Glutamatergic neuron (in vitro differentiated cells): Measurements from ENCODE around the gene CARD19. TPM values are rescaled to one million over a fixed set of nuclear protein-coding genes. Genes with fewer than 3 reads are reported as not detected.

ENCODE experiments used
- DNase-seq: peaks from one replicate; pipeline ENCODE4 v3.0.0; 2022
- H3K27ac Mint-ChIP-seq: one replicate; pipeline ENCODE4 v1.8.0; 2020; ENCODE audit warnings: mild to moderate bottlenecking, mixed read lengths, inconsistent platforms; ENCODE audit not compliant: unreplicated experiment
- H3K27me3 Mint-ChIP-seq: one replicate; pipeline ENCODE4 v1.8.0; 2020; ENCODE audit warnings: mild to moderate bottlenecking, moderate library complexity, mixed read lengths, inconsistent platforms; ENCODE audit not compliant: unreplicated experiment
- H3K36me3 Mint-ChIP-seq: one replicate; pipeline ENCODE4 v1.8.0; 2020; ENCODE audit warnings: mild to moderate bottlenecking, mixed read lengths, inconsistent platforms; ENCODE audit not compliant: unreplicated experiment
- H3K4me1 Mint-ChIP-seq: one replicate; pipeline ENCODE4 v1.8.0; 2020; ENCODE audit warnings: mild to moderate bottlenecking, low read depth, mixed read lengths, inconsistent platforms; ENCODE audit not compliant: unreplicated experiment
- H3K4me3 Mint-ChIP-seq: one replicate; pipeline ENCODE4 v1.8.0; 2020; ENCODE audit warnings: mild to moderate bottlenecking, mixed read lengths, inconsistent platforms; ENCODE audit not compliant: unreplicated experiment
- H3K9me3 Mint-ChIP-seq: one replicate; pipeline ENCODE4 v1.8.0; 2020; ENCODE audit warnings: mild to moderate bottlenecking, moderate library complexity, mixed read lengths, inconsistent platforms; ENCODE audit not compliant: unreplicated experiment
- CTCF ChIP-seq: fragments of 200-600 bp; sonication (generic); IDR thresholded peaks from one replicate; pipeline ENCODE4 v1.5.0; 2021; ENCODE audit not compliant: partially characterized antibody, unreplicated experiment
- total RNA-seq: library from RNA; stranded (reverse); fragmentation: NEBNext Ultra II Directional; extraction: Animal tissue kit (Norgen Biotek cat#: 25700); gene quantifications from one replicate; pipeline ENCODE4 v1.2.1, GENCODE V29; 2021; ENCODE audit not compliant: unreplicated experiment

The CARD19 gene
- total RNA-seq, 1 donor from 2014 or later = 55.8 TPM

- H3K4me1 Mint-ChIP-seq = peaks cover 3% of the 10 kb centered on the region
- H3K27me3 Mint-ChIP-seq = peaks cover 3% of the 10 kb centered on the region
- peaks cover 20% of the 10 kb centered on the region for H3K36me3 Mint-ChIP-seq
- DNase-seq = no peak
- no peak for TF ChIP-seq CTCF
- H3K4me3 Mint-ChIP-seq = no peak overlapping the region
- H3K9me3 Mint-ChIP-seq = peaks cover 2% of the 10 kb centered on the region
- no peak overlapping the region for H3K27ac Mint-ChIP-seq
Observed at GRCh38 chr9:93105620-93106019, 9.6 kb downstream of the CARD19 start.

GRCh38 chr9:93107151-93107824 lies 11.3 kb downstream of the CARD19 start:
- H3K4me1 Mint-ChIP-seq = peaks cover 6% of the 10 kb centered on the region
- H3K27me3 Mint-ChIP-seq = peaks cover 3% of the 10 kb centered on the region
- no peak overlapping the region for H3K4me3 Mint-ChIP-seq
- peaks cover 19% of the 10 kb centered on the region for H3K36me3 Mint-ChIP-seq
- H3K9me3 Mint-ChIP-seq = peaks cover 2% of the 10 kb centered on the region
- no peak overlapping the region for H3K27ac Mint-ChIP-seq
- DNase-seq = peak; percentile 13
- TF ChIP-seq CTCF = no peak

GRCh38 chr9:93107825-93108161 lies 11.8 kb downstream of the CARD19 start:
- Mint-ChIP-seq H3K27me3 (peaks cover 3% of the 10 kb centered on the region), H3K36me3 (peaks cover 18% of the 10 kb centered on the region), H3K4me1 (peaks cover 6% of the 10 kb centered on the region), H3K9me3 (peaks cover 2% of the 10 kb centered on the region), H3K4me3 (no peak overlapping the region), H3K27ac (no peak overlapping the region)
- no peak for DNase-seq
- no peak for TF ChIP-seq CTCF

GRCh38 chr9:93108291-93109041 lies 12.4 kb downstream of the CARD19 start:
- Mint-ChIP-seq H3K9me3 (peaks cover 1% of the 10 kb centered on the region), H3K27ac (no peak overlapping the region), H3K4me1 (peaks cover 6% of the 10 kb centered on the region), H3K4me3 (no peak overlapping the region), H3K27me3 (peaks cover 3% of the 10 kb centered on the region), H3K36me3 (peaks cover 16% of the 10 kb centered on the region)
- TF ChIP-seq CTCF = no peak
- DNase-seq = peak; percentile 14

- no peak overlapping the region for H3K4me3 Mint-ChIP-seq
- H3K27ac Mint-ChIP-seq = no peak overlapping the region
- peaks cover 5% of the 10 kb centered on the region for H3K9me3 Mint-ChIP-seq
- peak; percentile 4 for DNase-seq
- H3K36me3 Mint-ChIP-seq = peaks cover 4% of the 10 kb centered on the region
- H3K27me3 Mint-ChIP-seq = no peaks in the 10 kb centered on the region
- TF ChIP-seq CTCF = no peak
- H3K4me1 Mint-ChIP-seq = peaks cover 8% of the 10 kb centered on the region
Observed at GRCh38 chr9:93110311-93110855, 14.4 kb downstream of the CARD19 start.
